GM18508 (cell line): Measurements from ENCODE around the gene LCNL1.
"Not testable (repeated sequence)": the region's sequence is repeated elsewhere in the genome, so short reads cannot be mapped to it uniquely, and the experiment has no call there.

ENCODE experiments used
- ATAC-seq: cut with Tn5 transposase; IDR thresholded peaks from one replicate; pipeline ENCODE4 v1.9.1; 2021; ENCODE audit warnings: moderate number of reproducible peaks; ENCODE audit not compliant: insufficient read depth, unreplicated experiment

Gene LCNL1

GRCh38 chr9:137020771-137021567, 38.2 kb downstream of the LCNL1 start:
- no peak for ATAC-seq

- no peak for ATAC-seq
Observed at GRCh38 chr9:137021568-137021978, 38.8 kb downstream of the LCNL1 start.

GRCh38 chr9:137021979-137022661, 39.3 kb downstream of the LCNL1 start:
- no peak for ATAC-seq

- no peak for ATAC-seq
Observed at GRCh38 chr9:137022662-137023008, 39.8 kb downstream of the LCNL1 start.

GRCh38 chr9:137023157-137023556, 40.4 kb downstream of the LCNL1 start:
- no peak for ATAC-seq

- no peak for ATAC-seq
Observed at GRCh38 chr9:137023583-137023991, 40.8 kb downstream of the LCNL1 start.

GRCh38 chr9:137025517-137025966, 42.7 kb downstream of the LCNL1 start:
- no peak for ATAC-seq

- no peak for ATAC-seq
Observed at GRCh38 chr9:137026384-137026783, 43.6 kb downstream of the LCNL1 start.

- ATAC-seq, result no peak
Observed at GRCh38 chr9:137026828-137027227, 44.0 kb downstream of the LCNL1 start.

GRCh38 chr9:137027369-137028262, 44.8 kb downstream of the LCNL1 start, which contains the start of gene ABCA2:
Gene ABCA2, minus strand, starts transcription at chr9:137028237. Its CDS starts 97 bp downstream, at chr9:137028140.
- no peak for ATAC-seq

- no peak for ATAC-seq
Observed at GRCh38 chr9:137028263-137029057, 45.7 kb downstream of the LCNL1 start.

- ATAC-seq, result no peak
Observed at GRCh38 chr9:137029058-137029936, 46.5 kb downstream of the LCNL1 start.

- no peak for ATAC-seq
Observed at GRCh38 chr9:137030006-137030405, 47.2 kb downstream of the LCNL1 start.

GRCh38 chr9:137030538-137031527, 48.0 kb downstream of the LCNL1 start:
- no peak for ATAC-seq

GRCh38 chr9:137031904-137032640, 49.3 kb downstream of the LCNL1 start, which contains the start of gene FUT7:
Gene FUT7, minus strand, starts transcription at chr9:137032088. Its CDS starts 97 bp downstream, at chr9:137031991.
- no peak for ATAC-seq

- no peak for ATAC-seq
Observed at GRCh38 chr9:137032858-137033257, 50.1 kb downstream of the LCNL1 start.

- not testable (repeated sequence) for ATAC-seq
Observed at GRCh38 chr9:137033481-137033880, 50.7 kb downstream of the LCNL1 start.
